ENCODE data around the gene ADRB2.
"Not testable (repeated sequence)": the region's sequence is repeated elsewhere in the genome, so short reads cannot be mapped to it uniquely, and the experiment has no call there.

Gene ADRB2

GRCh38 chr5:148856009-148856367 is 29.6 kb downstream of the ADRB2 start:
- no peak for DNase-seq (ENCODE audit: low spot score)

DNA sequence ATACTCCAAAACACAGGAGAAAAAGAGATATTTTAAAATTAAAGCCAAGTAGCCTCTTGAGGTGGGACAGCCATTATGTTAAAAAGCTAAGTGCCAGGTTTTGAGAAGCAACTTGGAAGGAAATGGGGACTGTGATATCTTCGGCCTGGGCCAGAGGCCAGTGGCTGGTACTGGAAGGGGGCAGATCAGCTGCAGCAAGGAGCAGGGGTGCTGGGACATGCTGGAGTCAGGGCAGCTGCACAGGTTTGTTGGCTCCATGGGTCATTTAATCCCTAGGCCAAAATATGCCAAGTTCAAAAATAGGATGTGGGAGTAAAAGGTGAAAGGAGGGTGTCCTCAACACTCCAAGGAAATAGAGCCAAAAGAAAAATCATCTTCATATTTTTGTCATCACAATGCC is 30.0 kb downstream of the ADRB2 start:
- DNase-seq (ENCODE audit: low spot score): no peak

GRCh38 chr5:148857474-148857873 is 31.1 kb downstream of the ADRB2 start:
- no peak for DNase-seq (ENCODE audit: low spot score)

- DNase-seq (ENCODE audit: low spot score): peak; percentile 67
Observed at GRCh38 chr5:148858106-148858505, 31.7 kb downstream of the ADRB2 start.

GRCh38 chr5:148858547-148858946 is 32.1 kb downstream of the ADRB2 start:
- DNase-seq (ENCODE audit: low spot score): peak; percentile 48

GRCh38 chr5:148859703-148860102 is 33.3 kb downstream of the ADRB2 start:
- DNase-seq (ENCODE audit: low spot score): no peak

DNA sequence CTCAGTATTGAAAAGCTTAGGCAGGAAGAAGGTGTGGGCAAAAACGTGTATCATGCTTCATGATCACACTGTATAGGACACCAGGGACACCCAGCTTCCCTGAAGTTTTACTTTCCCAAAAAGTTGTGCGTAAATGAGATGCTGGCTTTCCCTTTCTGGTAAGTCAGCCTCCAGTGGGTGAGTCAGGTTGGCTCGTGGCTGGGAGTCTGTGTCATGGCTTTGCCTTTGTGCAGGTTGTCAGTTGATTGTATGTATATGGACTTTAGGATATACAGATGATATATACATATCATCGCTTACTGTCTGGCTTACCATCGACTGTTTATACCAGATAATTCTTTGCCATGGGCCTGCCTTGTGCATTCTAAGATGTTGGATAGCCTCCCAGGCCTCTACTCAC is 34.2 kb downstream of the ADRB2 start:
- no peak for DNase-seq (ENCODE audit: low spot score)

- DNase-seq (ENCODE audit: low spot score): no peak
Observed at GRCh38 chr5:148861088-148861487, 34.7 kb downstream of the ADRB2 start.

- DNase-seq (ENCODE audit: low spot score): no peak
Observed at GRCh38 chr5:148861696-148862095, 35.3 kb downstream of the ADRB2 start.

DNA sequence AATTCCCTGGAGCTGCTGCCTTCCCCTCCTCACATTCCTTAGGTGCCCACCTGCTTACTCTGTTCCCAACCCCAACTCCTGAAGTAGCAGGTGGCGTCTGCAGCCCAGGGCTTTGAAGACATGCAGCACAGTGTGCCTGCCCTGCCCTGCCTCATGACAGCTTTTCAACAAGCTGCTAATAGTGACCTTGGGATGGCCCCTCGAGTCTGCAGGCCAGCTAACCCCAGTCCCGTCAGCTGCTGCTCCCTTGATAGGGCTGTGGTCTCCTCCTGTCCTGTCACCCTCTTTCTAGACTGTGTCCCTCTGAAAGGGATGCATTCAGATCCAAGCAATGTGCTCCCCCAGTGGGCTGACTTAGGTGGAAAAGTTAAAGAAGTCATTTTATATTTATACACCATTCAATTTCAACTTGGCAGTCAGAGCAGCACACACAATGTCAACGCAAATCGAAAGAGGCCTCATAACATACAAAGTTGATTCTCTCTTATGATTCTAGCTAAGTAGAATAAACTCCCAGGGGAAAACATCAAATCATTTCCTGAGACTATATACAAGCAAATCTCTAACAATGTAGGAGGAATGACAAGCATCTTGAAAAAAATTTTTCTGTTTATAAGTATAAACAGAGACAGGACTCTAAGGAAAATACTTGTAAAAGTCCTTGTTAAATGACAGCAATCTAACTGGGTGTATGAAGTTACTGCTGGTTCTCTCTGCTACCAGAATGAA is 37.9 kb downstream of the ADRB2 start:
- DNase-seq (ENCODE audit: low spot score): peak; percentile 48

- no peak for DNase-seq (ENCODE audit: low spot score)
Observed at GRCh38 chr5:148866024-148866423, 39.6 kb downstream of the ADRB2 start.

DNA sequence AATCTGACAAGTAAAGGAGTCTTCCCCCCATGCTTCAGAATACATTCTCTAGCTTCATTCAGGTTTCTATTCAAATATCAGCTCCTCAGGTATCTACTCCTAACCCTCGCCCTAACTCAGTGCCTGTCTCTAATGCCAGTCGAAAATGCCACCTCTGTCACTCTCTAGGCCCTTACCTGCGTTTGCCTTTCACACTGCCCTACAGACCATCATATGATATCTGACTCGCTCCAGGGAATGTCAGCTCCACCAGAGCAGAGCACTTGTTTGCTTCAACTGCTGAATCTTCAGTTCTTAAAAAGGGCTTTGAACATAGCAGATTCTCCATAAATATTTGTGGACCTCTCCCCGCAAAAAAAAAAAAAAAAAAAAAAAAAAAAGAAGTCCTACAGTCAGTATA is 46.7 kb downstream of the ADRB2 start:
- no peak for DNase-seq (ENCODE audit: low spot score)

DNA sequence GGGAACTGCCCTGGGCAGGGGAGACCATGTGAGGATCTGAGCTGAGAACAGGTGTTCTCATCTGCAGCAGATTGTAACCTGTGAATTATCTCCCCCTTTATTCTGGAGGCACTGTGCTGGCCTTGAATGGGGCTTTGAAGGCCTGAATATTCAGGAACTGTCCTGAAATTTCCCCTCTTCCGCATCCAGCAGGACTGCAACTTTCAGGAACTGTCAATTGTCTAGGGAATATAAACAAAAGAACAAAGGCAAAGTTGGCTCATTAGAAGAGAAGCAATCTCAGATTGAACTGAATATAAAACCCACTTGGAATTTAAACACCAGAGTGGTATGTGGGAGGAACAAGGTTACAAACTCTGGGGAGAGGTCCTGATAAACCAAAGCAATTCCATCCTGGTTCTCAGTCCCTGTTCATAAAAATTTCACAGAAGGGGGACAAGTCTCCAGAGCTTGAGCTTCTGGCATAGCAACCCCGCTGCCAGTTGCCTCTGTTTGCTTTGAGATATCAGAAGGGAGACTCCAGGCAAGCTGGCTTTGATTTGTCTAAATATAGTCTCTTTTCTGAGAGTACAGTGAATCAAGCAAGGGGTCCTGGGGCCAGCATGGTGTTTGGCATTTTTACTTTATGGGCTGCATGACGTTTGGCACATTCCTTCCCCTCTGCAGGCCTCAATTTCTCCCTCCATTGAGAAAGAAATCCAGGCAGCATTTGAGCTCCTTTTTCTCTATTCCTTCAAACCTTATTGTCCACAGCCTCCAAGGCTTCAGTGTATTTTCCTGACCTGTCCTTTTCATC is 47.5 kb downstream of the ADRB2 start:
- DNase-seq (ENCODE audit: low spot score): no peak

- no peak for DNase-seq (ENCODE audit: low spot score)
Observed at GRCh38 chr5:148875205-148875875, 48.9 kb downstream of the ADRB2 start.

- not testable (repeated sequence) for DNase-seq (ENCODE audit: low spot score)
Observed at GRCh38 chr5:148877436-148877835, 51.0 kb downstream of the ADRB2 start.

Data from AG08395 (cell line).